NOMO-1 (cell line): ENCODE data around the gene MRGPRG.
A peak's percentile ranks its signal among the peaks of the same experiment; 100 is the strongest.

Experiments
- DNase-seq, 2 experiments: peaks; one replicate each; lab custom pipeline; 2025; ENCODE audit not compliant: unreplicated experiment in 2 of 2; lab: John Stamatoyannopoulos, UW

The MRGPRG gene

DNA sequence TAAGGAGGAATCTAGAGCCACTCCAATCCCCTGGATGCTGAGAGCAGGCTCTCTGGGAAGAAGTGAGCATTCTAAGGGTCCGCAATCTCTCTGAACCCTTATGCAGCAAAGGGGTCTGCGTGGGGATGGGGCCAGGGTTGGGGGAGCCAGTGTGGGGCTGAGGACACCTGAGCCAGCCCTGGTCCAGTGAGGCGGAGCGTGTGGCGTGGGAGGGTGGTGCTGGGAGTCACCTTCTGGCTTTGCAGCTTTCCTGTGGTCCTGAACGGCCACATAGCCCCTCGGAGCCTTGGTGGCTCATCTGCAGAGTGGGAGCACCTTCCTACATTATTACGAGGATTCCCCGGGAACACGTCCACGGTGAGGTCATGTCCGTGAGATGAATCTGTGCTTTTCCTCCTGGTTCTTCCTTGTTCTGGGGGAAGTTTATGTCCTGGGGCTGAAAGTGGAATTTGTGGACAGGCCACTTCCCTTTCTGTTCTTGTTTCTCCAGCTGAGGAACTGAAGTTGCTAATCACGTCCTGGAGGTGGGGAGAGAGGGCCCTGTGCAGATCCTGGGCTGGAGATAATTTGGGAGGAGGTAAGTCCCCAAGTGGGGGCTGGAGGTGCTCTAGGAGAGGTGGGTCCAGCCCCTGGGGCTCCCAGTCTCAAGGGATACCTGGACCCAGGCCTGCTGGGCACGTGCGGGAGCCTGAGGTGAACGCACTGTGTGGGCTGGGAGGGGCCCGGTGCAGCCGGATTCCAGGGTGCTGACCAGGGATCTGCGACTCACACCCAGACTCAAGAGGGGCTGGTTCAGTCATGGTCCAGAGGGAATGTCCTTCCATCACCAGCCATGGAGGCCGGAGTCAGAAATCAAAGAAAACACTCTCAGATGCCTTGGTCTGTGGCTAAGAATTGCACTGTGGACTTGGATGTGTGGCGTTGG lies 7.5 kb upstream of the MRGPRG start:
- DNase-seq: peak; percentile 45 to 53

DNA sequence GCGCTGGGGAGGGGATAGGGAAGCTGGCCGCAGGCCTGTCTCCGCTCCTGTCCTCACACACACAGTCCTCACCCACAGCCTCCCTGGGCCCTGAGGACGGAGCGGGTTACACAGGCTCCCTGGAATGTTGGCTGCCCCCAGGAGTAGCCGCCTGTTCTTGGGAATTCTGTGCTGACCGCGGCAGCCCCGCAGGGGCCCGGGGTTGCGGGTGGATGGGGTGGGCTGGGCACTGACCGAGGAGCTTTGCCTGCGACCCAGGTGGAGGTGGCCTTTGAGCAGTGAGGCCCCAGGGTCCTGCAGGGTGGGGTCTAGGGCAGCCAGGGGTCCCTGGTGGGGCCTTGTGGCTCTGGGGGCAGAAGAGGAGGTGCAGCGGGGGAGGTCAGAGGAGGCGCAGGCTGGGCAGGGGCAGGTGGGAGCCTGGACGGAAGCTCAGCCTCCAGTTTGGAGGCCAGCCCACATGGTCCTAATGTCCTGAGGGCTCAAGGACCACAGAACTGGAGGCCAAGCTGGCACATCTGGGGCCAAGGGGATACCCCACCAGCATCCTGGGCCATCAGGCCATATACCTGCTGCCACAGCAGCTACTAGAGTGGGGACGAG lies 6.6 kb upstream of the MRGPRG start:
- no peak for DNase-seq

DNA sequence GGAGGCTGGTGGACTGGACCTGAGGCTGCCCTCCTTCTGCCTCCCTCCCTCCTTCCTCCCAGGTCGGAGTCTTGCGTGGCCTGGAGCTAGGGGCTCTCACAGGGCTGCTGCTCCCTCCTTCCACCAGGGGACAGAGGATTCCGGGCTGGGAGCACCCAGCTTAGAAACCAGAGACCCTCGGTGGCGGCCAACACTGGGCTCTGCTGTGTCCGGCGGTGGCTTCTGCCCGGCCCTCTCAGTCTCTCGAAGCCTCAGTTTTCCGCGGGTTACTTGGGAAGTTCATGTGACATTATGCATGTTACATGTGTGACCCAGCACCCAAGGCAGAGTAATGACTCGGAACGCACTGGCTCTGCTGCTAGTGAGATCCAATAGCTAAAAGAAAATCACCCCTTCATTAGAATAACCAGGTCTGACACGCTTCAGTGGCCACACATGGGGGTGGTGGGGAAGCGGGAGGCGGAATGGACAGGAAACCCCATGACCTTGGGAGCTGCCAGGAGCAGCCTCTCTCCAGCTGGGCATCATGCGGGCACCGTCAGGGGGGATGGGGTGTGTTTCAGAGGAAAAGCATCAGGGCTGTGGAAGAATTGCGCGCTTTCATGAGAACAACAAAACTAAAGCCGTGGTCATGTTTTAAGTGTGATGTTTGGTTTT lies 5.9 kb upstream of the MRGPRG start:
- DNase-seq: no peak

DNA sequence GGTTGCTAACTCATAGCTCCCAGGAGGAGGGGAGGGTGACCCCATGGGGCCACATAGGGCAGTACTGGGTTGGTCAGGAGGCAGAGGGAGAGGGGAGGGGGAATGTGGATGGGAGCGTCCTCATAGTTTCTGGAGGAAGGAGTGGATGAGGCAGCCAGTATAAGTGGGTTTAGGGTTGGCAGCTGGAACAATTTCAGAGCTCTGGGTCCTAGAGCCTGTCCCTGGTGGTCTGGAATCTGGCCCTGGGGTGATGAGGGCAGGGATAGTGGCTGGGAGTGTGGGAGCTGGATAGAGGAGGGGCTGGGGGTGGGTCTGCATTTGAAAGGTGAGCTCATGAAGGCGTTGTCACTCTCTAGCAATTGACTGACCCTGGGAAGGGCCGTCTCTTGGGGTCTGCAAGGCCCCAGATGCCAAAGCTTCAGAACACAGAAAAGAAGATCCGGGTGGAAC lies 5.3 kb upstream of the MRGPRG start:
- DNase-seq: no peak

DNA sequence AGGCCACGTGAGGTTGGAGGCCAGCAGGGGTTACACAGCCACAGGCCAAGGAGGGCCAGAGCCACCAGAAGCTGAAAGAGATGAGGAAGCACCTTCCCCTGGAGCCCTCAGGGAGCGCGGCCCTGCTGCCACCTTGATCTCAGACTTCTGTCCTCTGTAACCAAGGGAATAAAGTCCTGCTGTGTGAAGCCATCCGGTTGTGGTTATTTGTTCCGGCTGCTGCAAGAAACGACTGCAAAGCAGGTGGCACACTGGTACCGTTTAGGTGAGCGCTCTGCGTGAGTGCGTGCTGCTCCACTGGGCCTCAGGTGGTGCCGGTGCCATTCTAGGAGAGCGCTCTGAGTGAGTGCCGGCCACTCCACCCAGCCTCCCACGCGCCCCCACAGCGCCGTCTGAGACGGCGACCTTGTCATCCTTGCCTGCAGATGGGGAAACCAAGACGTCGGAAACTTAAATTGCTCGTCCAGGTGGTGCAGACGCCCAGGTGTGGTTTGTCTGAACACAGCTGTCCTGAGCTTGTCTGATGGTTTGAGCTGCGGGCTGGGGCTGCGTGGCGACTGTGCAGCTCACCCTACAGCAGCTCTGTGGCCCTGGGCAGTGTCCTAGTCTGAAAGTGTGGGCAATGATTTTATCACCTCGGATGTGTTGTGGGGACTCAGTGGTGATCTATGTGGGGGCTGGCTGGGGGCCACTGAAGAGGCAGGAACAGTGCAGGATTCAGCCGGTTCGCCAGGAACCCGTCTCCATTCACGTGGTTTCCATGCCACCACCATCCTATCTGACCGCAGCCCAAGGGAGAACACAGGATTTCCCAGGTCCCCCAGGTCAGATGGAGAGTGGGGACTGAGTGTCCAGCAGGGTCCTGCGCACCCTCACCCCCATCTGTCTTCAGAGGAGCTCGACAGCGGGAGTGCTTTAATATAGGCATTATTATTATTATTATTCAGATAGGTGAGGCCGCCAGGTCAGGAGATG lies 4.6 kb upstream of the MRGPRG start:
- DNase-seq: peak in 1 of 2 experiments; percentile 11

DNA sequence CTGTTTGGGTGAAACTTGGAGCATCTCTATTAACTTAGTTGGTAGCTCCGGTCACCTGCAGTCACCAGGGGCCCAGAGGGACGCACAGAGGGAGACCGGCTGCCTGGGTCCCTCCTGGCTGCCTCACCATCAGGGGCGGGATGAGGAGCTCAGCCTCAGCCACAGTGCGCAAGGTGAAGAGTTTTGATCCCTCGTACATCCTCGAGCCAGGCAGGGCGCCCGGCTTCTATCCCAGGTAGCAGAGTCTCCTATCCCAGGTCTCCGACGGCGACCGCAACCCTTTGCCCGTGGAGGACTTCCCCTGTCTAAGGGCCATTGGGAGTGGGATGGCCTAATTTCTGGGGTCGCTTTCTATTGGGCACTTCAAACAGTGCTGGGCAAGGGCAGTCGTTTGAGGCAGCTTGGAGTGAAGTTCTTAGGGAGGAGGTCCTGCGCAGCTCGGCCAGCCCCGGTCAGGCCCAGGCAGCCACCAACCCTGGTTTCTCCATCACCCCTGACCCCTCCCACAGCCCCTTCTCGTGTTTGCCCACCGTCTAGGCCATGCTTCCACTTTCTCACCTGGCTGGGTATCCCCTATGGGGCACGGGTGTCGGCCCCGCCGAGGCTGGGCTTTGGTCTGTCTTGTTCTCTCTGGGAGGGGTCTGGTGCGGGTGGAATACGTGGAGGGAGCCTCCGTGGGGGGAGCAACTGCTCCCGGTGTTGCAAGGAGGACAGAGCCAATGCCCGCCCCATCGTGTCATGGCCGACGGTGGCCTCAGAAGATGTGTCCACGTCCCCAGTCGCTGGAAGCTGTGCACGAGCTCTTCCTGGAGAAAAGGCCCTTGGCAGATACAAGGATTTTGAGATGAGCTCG lies 3.6 kb upstream of the MRGPRG start:
- DNase-seq: no peak

DNA sequence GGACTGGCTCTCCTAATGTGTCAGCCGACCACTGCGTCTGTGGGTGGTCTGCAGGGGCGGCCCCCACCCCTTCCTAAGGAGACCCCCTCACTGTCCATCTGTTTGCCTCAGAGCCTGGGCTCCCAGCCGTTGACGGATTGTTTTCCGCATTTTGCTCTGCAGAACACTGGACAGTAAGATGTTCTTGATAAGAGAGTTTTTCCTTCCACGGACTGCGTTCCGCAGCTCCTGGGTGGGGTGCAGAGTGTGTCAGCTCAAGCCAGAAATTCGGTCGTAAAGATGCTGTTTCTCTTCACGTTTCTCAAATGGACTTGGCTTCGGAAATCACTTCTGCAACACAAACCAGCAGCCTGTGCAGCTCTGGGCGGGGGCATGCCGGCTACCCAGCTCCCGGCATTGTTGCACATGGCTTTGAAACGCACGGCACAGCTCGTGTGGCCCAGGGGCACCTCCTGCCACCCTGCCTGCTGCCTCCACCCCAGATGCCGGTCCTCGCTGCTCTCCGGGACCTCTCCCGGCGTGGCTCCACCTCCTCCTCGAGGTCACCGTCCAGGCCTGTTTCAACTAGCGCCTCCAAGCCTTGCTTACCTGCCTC lies 2.9 kb upstream of the MRGPRG start:
- no peak for DNase-seq

DNA sequence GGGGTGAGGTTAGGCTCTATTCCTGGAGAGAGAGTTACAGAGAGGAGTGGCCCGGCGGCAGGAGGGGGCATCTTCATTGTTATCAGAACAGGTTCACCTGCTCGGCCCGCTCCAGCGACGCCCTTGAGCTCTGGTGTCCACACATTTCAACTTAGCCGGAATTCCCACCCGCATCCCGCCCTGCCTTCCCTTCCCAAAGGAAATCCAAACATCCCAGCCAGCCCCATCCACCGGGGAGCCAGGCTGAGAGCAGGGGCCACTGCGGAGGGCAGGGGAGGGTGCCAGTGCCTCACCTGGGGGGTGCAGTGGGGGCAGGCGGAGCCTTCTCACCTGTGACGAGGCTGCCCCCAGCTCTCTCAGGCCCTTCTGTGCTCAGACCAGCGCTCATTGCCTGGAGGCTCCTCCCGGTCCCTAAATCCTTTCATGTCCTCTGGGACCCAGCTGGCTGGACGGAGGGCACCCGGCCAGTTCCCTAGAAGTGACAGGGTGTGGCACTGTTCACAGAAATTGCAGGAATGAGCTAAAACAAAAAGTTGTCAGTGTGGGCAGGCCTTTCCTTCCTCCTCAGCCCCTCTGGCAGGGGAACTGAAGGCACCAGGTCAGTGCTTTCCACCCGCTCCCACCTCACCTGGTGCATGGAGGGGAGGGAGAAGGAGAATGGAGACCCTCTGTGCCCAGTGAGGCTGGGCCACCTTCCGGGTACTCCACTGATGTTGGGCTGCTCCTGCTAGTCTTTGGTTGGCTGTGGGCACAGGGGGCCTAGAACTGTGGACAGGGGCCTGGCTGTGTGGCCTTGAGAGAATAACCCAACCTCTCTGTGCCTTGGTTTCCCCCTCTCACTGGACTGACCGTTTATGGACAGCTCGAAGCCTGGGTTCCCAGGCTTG lies 2.2 kb upstream of the MRGPRG start:
- DNase-seq: no peak

DNA sequence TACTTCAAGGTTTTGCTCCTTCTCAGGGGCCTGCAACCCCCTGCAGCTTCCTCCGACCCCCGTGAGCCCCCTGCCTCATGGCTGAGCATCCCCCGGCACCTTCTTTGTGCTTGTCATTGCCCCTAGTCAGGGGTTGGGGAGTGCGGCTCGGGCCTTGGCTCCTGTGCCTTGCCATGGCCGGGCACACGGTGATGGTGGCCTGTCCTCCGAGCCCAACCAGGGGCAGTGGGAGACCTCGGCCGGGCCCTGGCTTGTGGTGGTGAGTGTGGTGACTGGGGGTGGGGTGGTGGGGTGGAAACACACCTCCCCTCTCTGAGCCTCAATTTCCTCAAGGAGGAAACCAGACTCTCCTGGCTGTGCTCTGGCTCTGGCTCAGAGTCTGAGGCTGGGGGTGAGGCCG lies 1.5 kb upstream of the MRGPRG start:
- no peak for DNase-seq

DNA sequence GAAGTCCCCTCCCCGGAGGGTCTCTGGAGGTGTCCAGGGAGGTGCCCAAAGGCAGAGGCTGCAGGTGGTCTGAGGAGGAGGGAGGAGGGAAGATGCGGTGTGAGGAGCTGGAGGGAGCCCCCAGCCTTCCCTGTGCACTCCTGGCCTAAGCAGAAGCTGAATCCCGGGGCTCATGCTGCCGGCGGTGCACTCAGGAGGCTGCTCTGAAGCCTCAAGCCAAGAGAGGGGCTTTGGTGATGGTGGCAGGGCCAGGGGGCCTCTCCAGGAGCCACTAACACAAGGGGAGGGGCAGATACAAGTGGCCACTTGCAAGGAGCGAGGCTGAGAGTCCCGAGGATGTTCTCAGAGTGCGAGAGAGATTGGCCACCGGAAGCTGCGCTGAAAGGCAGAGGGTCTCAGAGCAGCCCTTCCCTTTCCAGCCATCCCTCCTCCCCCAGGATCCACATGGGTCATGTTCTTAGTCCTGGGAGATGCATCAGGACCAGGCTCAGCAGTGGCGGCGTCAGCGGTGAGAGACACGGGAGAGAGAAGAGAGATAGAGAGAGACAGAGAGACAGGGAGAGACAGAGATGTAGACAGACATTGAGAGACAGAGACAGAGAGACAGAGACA lies 774 bp upstream of the MRGPRG start:
- DNase-seq: no peak

DNA sequence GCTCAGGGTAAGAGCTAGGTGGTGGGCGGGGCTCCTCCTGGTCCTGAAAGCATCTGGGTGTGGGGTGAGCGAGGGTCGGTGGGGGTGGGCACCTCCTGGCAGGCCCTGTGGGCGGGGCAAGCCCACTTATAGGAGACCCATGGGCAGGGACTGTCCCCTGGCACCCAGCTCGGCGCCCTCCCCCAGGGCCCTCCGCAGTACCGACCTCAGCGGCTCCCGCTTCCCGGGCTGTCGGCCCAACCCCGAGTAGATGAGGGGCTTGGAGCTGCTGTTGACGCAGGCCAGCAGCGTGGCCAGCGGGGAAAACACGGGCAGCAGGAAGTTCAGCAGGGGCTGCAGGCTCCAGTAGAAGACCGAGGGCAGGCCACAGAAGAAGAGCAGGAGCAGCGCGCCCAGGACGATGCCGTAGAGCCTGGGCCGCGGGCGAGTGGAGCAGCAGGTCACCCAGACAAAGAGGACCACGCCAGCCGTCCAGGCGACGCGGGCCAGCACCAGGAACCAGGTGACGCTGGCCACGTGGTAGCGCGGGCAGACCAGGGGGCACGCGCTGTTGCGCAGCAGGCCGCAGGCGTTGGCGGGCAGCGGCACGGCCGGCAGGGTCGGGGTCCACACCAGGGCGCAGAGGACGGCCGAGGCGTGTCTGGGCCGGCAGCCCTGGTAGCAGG lies 663 bp downstream of the MRGPRG start:
- no peak for DNase-seq

DNA sequence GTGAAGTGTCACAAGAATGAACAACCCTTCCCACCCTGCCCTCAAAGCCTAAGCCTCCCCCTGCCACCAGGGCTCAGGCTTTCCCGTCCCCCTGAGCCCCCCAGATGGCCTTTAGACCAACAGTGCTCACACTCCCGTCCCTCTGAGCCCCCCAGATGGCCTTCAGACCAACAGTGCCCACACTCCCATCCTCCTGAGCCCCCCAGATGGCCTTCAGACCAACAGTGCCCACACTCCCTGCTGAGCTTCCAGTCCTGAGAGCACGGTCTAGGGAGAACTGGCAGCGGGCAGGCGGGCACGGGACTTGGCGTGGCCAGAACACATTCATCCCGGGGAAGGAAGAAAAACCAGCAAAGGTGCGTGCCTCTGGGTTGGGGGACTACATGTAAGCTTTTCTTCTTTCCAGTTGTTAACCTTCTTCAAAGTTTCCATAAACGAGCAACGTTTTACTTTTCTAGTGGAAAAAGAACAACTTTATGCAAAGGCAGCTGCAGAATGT lies 2.5 kb downstream of the MRGPRG start:
- no peak for DNase-seq

DNA sequence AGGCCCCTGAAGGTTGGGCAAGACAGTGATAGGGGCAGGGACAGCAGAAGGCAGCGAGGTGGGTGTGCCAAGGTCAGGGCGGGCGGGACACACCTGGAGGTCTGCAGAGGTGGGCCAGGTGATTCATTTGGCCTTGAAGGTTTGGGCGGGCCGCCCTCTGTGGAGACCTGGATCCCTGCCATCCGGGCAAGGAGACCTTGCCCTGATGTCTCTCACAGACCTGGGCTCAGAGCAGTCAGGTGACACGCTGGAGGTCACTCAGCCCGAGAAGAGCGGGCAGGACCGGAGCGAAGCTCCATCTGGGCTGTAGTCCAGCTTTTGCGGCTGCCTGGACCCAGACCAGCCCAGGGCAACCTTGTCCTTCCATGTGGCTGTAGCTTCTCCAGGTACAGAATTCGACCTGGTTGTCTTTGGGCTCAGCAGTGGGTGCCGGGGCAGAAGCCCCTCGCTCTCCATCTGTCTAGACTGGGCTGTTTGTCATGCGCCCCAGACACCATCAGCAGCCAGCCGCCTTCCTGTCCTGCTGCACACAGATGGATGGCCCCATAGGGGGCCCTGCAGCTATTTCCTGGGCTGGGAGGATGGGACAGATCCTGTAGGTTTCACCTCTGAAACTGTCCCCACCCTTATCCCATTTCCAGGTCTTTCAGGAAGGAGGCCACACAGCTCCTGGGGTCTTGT lies 3.1 kb downstream of the MRGPRG start:
- no peak for DNase-seq

DNA sequence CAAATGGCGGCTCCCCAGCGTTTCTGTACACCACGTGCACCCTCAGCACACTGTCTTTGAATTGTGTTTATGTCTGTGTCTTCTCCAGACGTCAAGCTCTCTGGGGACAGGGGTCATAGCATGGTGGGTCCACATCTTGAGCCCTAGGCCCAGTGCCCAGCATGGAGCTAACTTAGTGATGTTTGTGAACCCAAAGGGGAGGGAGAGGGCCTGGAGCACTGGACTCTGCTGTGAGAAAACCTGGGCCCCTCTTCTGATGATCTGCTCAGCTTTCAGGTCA lies 4.3 kb downstream of the MRGPRG start:
- DNase-seq: no peak

DNA sequence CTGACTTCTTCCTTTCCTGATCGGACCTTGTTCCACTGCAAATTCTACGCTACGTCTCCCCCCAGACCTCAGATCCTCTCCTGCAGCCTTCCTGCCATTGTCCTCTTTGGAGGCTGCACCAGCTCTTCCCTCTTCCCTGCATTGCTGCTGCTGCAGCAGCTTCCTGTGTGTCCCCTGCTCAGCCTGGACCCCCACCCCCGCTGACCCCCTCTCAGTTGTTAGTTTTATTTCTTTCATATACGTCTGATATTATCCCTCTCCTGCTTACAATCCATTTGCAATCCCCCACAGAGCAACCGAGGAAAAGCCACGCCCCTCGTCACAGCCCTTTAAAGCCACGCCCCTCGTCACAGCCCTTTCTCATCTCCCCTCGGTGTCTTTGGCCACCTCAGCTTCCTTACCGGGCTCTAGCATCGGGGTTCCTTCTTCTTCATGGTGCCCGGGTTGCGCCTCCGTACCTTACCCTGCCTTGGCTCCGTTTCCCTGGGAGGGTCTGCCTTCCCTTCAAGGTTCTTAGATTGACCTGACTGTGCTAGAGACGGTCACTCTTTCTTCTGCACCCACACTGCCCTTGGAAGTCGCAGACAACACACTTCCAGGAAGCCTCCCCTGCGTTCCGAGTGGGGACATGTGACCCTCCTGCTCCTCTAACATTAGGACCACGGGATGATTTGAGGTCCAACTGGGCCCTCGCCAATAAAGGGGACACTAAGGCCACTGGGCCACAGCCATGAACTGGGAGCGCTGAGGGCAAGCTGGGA lies 4.8 kb downstream of the MRGPRG start:
- DNase-seq: no peak

DNA sequence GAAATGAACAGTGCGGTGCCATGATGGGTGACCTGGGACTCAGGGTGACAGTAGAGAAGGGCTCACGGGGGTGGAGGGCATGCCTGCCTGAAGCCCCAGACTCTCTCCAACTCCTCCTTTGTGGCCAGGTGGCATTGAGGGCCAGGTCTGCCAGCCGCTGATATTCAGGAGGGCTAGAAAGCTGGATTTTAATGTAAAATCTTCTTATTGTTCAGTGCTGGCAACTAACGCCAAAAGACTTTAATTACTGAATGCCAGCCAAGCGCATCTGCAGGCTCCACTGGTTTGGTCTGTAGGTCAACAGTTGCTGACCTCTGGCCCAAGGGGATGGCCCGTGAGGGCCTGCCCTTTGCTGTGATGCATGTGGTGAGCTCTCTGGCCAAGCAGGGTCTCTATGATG lies 10.3 kb downstream of the MRGPRG start:
- no peak for DNase-seq
